T-cell (primary cell): Measurements from ENCODE around the gene SH3RF3. TPM values are rescaled to one million over a fixed set of nuclear protein-coding genes. Genes with fewer than 3 reads are reported as not detected.

Experiments used
- ATAC-seq, 4 experiments: fragments of 200-7000 bp in 3 of 4; fragments of 150-1000 bp in 1 of 4; cut with Tn5 transposase; replicated peaks in 1 of 4; 1 replicate in 3 of 4; 2 replicates in 1 of 4; pipeline ENCODE4 v1.10.0; 2021; ENCODE audit warnings: moderate library complexity in 3 of 4, mild to moderate bottlenecking in 2 of 4, moderate number of reproducible peaks in 1 of 4
- CTCF ChIA-PET, 2 donors: fragments of 300-600 bp; sonication (Branson Sonifier 250); formaldehyde crosslinking; loops; one replicate each; lab custom pipeline; 2022; ENCODE audit warnings: antibody characterized with exemption in 2 of 2; lab: Charles Lee
- POLR2A ChIA-PET, 2 donors: fragments of 300-600 bp; sonication (Branson Sonifier 250); formaldehyde crosslinking; loops; one replicate each; lab custom pipeline; 2022; ENCODE audit warnings: antibody characterized with exemption in 2 of 2; lab: Charles Lee
- DNase-seq, 35 experiments: peaks; one replicate each; pipeline versions ENCODE4 v3.0.0 to v3.0.0-alpha.2; 2013 to 2023
- H3K27ac ChIP-seq: one replicate; pipeline ENCODE4 v1.5.1; 2013; ENCODE audit warnings: low read length
- H3K27me3 ChIP-seq, 2 experiments: replicated peaks in 1 of 2; 1 replicate in 1 of 2; 2 replicates in 1 of 2; pipeline versions ENCODE4 v1.6.1 to v1.7.0; 2013; ENCODE audit warnings: low read length in 1 of 2, mixed read lengths in 1 of 2; ENCODE audit not compliant: control insufficient read depth in 2 of 2, insufficient read depth in 2 of 2; ENCODE audit errors: extremely low read depth in 1 of 2
- H3K36me3 ChIP-seq, 2 donors: 1 replicate in 1 of 2; 2 replicates in 1 of 2; pipeline versions ENCODE4 v1.6.1 to v1.7.0; 2013; ENCODE audit warnings: low read length in 1 of 2; ENCODE audit not compliant: control insufficient read depth in 2 of 2, insufficient read depth in 1 of 2; ENCODE audit errors: extremely low read depth in 1 of 2
- H3K4me1 ChIP-seq, 2 experiments: 1 replicate in 1 of 2; 2 replicates in 1 of 2; pipeline versions ENCODE4 v1.6.1 to v1.7.0; 2013; ENCODE audit warnings: low read length in 2 of 2, mixed read lengths in 1 of 2; ENCODE audit not compliant: insufficient read depth in 2 of 2, control insufficient read depth in 1 of 2; ENCODE audit errors: extremely low read depth in 1 of 2
- H3K4me3 ChIP-seq, 2 donors: 1 replicate in 1 of 2; 2 replicates in 1 of 2; pipeline versions ENCODE4 v1.5.1 to v1.7.0; 2013; ENCODE audit warnings: mild to moderate bottlenecking in 2 of 2, low read length in 1 of 2, moderate library complexity in 1 of 2; ENCODE audit not compliant: control insufficient read depth in 1 of 2; ENCODE audit errors: extremely low read depth in 1 of 2
- H3K9me3 ChIP-seq: 2 replicates; pipeline ENCODE4 v1.7.0; 2013
- H3K27ac Mint-ChIP-seq, 2 donors: one replicate each; pipeline ENCODE4 v1.8.0; 2020 to 2021; ENCODE audit warnings: mild to moderate bottlenecking in 2 of 2, mixed read lengths in 2 of 2
- H3K27me3 Mint-ChIP-seq, 2 donors: one replicate each; pipeline ENCODE4 v1.8.0; 2021 to 2022; ENCODE audit warnings: mixed read lengths in 2 of 2
- H3K36me3 Mint-ChIP-seq: one replicate; pipeline ENCODE4 v1.8.0; 2021; ENCODE audit warnings: mixed read lengths
- H3K4me1 Mint-ChIP-seq, 3 donors: one replicate each; pipeline ENCODE4 v1.8.0; 2020 to 2022; ENCODE audit warnings: mixed read lengths in 3 of 3, mild to moderate bottlenecking in 1 of 3
- H3K4me3 Mint-ChIP-seq, 3 donors: one replicate each; pipeline ENCODE4 v1.8.0; 2020 to 2022; ENCODE audit warnings: mild to moderate bottlenecking in 3 of 3, mixed read lengths in 3 of 3, moderate library complexity in 3 of 3
- H3K9me3 Mint-ChIP-seq, 3 donors: one replicate each; pipeline ENCODE4 v1.8.0; 2020 to 2022; ENCODE audit warnings: mixed read lengths in 3 of 3
- WGBS: methylation state at CpG from one replicate; pipeline ENCODE4 v1.1.5; 2013; ENCODE audit warnings: missing lambda C conversion rate; ENCODE audit not compliant: insufficient coverage; 5-methylcytosine and 5-hydroxymethylcytosine counted together
- total RNA-seq, 35 experiments: library from RNA in 6 of 35; stranded (reverse) in 6 of 35; fragments of 120-200 nt in 1 of 35; gene quantifications; one replicate each; pipeline versions ENCODE4 v1.2.1 to v1.2.4 and lab custom pipeline; 2013 to 2026

The SH3RF3 gene
- total RNA-seq, 5 donors from 2014 or later (not counting 1 experiment from before 2014, with no cell fraction given) = 1.8 to 4.6 (median 3.6) TPM

- ATAC-seq (no peak), DNase-seq (no peak)
- no peaks in the 10 kb centered on the region for H3K9me3 ChIP-seq
- no peak overlapping the region for H3K4me3 Mint-ChIP-seq
- H3K4me1 ChIP-seq = no peaks in the 10 kb centered on the region
- H3K4me1 Mint-ChIP-seq = peaks cover 0 to 2% (median 0%) of the 10 kb centered on the region in 3 donors
- POLR2A ChIA-PET = no interaction called here
- no peak overlapping the region for H3K27ac Mint-ChIP-seq
- no peaks in the 10 kb centered on the region for H3K9me3 Mint-ChIP-seq
- 90% methylated on average over 9 of the region's 11 CpGs for WGBS
- CTCF ChIA-PET = no interaction called here
- no peak overlapping the region for H3K4me3 ChIP-seq
- H3K27ac ChIP-seq = no peak overlapping the region
- H3K36me3 Mint-ChIP-seq = no peaks in the 10 kb centered on the region
- H3K27me3 Mint-ChIP-seq = peaks cover 0 to 1% of the 10 kb centered on the region in 2 donors
- peaks cover 0 to 17% of the 10 kb centered on the region in 2 experiments for H3K27me3 ChIP-seq
- H3K36me3 ChIP-seq = no peaks in the 10 kb centered on the region
These were observed 257.1 kb downstream of the SH3RF3 start for GRCh38 chr2:109386004-109386695.

- Mint-ChIP-seq H3K27me3 (peaks cover 0 to 1% of the 10 kb centered on the region in 2 donors), H3K4me3 (no peak overlapping the region), H3K4me1 (peaks cover 0 to 2% (median 0%) of the 10 kb centered on the region in 3 donors), H3K9me3 (no peaks in the 10 kb centered on the region), H3K27ac (no peak overlapping the region), H3K36me3 (no peaks in the 10 kb centered on the region)
- Histone ChIP-seq H3K4me1 (no peaks in the 10 kb centered on the region), H3K27me3 (peaks cover 0 to 14% of the 10 kb centered on the region in 2 experiments), H3K9me3 (no peaks in the 10 kb centered on the region), H3K36me3 (no peaks in the 10 kb centered on the region), H3K27ac (no peak overlapping the region), H3K4me3 (no peak overlapping the region)
- ATAC-seq (no peak), DNase-seq (no peak)
- WGBS = 86% methylated on average over 3 of the region's 4 CpGs
- CTCF ChIA-PET = no interaction called here
- POLR2A ChIA-PET = no interaction called here
These were observed 258.3 kb downstream of the SH3RF3 start for GRCh38 chr2:109387221-109387735.

GRCh38 chr2:109387778-109388469 is 258.9 kb downstream of the SH3RF3 start:
- H3K4me1 Mint-ChIP-seq = peaks cover 0 to 2% (median 0%) of the 10 kb centered on the region in 3 donors
- no peak for DNase-seq
- H3K27me3 Mint-ChIP-seq = peaks cover 0 to 1% of the 10 kb centered on the region in 2 donors

GRCh38 chr2:109391243-109391642 is 262.2 kb downstream of the SH3RF3 start:
- ChIA-PET CTCF (no interaction called here), POLR2A (no interaction called here)
- Histone ChIP-seq H3K27ac (no peak overlapping the region), H3K36me3 (peaks cover 0 to 2% of the 10 kb centered on the region in 2 donors), H3K9me3 (no peaks in the 10 kb centered on the region), H3K27me3 (peaks cover 0 to 12% of the 10 kb centered on the region in 2 experiments), H3K4me3 (no peak overlapping the region), H3K4me1 (peaks cover 0 to 2% of the 10 kb centered on the region in 2 experiments)
- no peak overlapping the region for H3K27ac Mint-ChIP-seq
- no peak for DNase-seq
- no peak for ATAC-seq
- no peaks in the 10 kb centered on the region for H3K27me3 Mint-ChIP-seq
- peaks cover 0 to 8% (median 6%) of the 10 kb centered on the region in 3 donors for H3K4me1 Mint-ChIP-seq
- no peaks in the 10 kb centered on the region for H3K36me3 Mint-ChIP-seq
- H3K9me3 Mint-ChIP-seq = no peaks in the 10 kb centered on the region
- H3K4me3 Mint-ChIP-seq = no peak overlapping the region
- WGBS = 84% methylated on average over 9 of the region's 9 CpGs

More at GRCh38 chr2:109387778-109388469, 258.9 kb downstream of the SH3RF3 start:
- no peak overlapping the region for H3K4me3 Mint-ChIP-seq
- Histone ChIP-seq H3K36me3 (no peaks in the 10 kb centered on the region), H3K4me3 (no peak overlapping the region), H3K9me3 (no peaks in the 10 kb centered on the region), H3K4me1 (no peaks in the 10 kb centered on the region), H3K27ac (no peak overlapping the region), H3K27me3 (peaks cover 0 to 14% of the 10 kb centered on the region in 2 experiments)
- no peaks in the 10 kb centered on the region for H3K36me3 Mint-ChIP-seq
- ChIA-PET CTCF (interaction anchor here in 1 of 2 donors (0.5 kb wide), 1 partner anchor 30 kb away, joined by 7 read pairs; no protein-coding TSS in a partner anchor), POLR2A (no interaction called here)
- WGBS = 71% methylated on average over 3 of the region's 8 CpGs
- no peaks in the 10 kb centered on the region for H3K9me3 Mint-ChIP-seq
- no peak for ATAC-seq
- no peak overlapping the region for H3K27ac Mint-ChIP-seq

- Histone ChIP-seq H3K9me3 (no peaks in the 10 kb centered on the region), H3K36me3 (peaks cover 0 to 2% of the 10 kb centered on the region in 2 donors), H3K4me3 (no peak overlapping the region), H3K27me3 (peaks cover 0 to 15% of the 10 kb centered on the region in 2 experiments), H3K4me1 (peaks cover 8 to 10% of the 10 kb centered on the region in 2 experiments), H3K27ac (no peak overlapping the region)
- no peak overlapping the region for H3K4me3 Mint-ChIP-seq
- ChIA-PET CTCF (no interaction called here), POLR2A (no interaction called here)
- WGBS = 83% methylated on average over 4 of the region's 5 CpGs
- H3K9me3 Mint-ChIP-seq = no peaks in the 10 kb centered on the region
- DNase-seq (no peak), ATAC-seq (no peak)
- H3K27me3 Mint-ChIP-seq = no peaks in the 10 kb centered on the region
- no peak overlapping the region for H3K27ac Mint-ChIP-seq
- H3K4me1 Mint-ChIP-seq = peaks cover 0 to 17% (median 11%) of the 10 kb centered on the region in 3 donors
- no peaks in the 10 kb centered on the region for H3K36me3 Mint-ChIP-seq
These were observed 263.1 kb downstream of the SH3RF3 start for GRCh38 chr2:109392140-109392539.

- WGBS = 83% methylated on average over 13 of the region's 15 CpGs
- no peaks in the 10 kb centered on the region for H3K9me3 Mint-ChIP-seq
- H3K27ac Mint-ChIP-seq = no peak overlapping the region
- H3K4me3 ChIP-seq = no peak overlapping the region
- no peaks in the 10 kb centered on the region for H3K27me3 Mint-ChIP-seq
- POLR2A ChIA-PET = no interaction called here
- H3K4me3 Mint-ChIP-seq = no peak overlapping the region
- H3K27me3 ChIP-seq = peaks cover 0 to 21% of the 10 kb centered on the region in 2 experiments
- DNase-seq (no peak), ATAC-seq (no peak)
- no peaks in the 10 kb centered on the region for H3K36me3 Mint-ChIP-seq
- peaks cover 0 to 2% of the 10 kb centered on the region in 2 donors for H3K36me3 ChIP-seq
- CTCF ChIA-PET = no interaction called here
- H3K9me3 ChIP-seq = no peaks in the 10 kb centered on the region
- peaks cover 15 to 16% of the 10 kb centered on the region in 2 experiments for H3K4me1 ChIP-seq
- no peak overlapping the region for H3K27ac ChIP-seq
- H3K4me1 Mint-ChIP-seq = peaks cover 4 to 26% (median 16%) of the 10 kb centered on the region in 3 donors
These were observed 264.0 kb downstream of the SH3RF3 start for GRCh38 chr2:109392816-109393661.
